SK-N-SH treated with all-trans-retinoic acid at 6 μM for 48 hours (cell line): ENCODE measurements around the gene GLI2.

Experiments used
- ATAC-seq: fragments of 200-7000 bp; cut with Tn5 transposase; 3 replicates; pipeline ENCODE4 v1.9.1; 2020; ENCODE audit warnings: mild to moderate bottlenecking, moderate library complexity
- ARNTL ChIP-seq: fragments of 450-650 bp; formaldehyde crosslinking; IDR thresholded peaks from 2 replicates; pipeline ENCODE4 v1.5.0; 2020; ENCODE audit warnings: low read depth, mild to moderate bottlenecking, moderate library complexity, borderline replicate concordance
- CREB5 ChIP-seq: fragments of 250-450 bp; sonication (Bioruptor Pico); IDR thresholded peaks from 2 replicates; pipeline ENCODE4 v1.5.1; 2020; ENCODE audit warnings: low read depth, mild to moderate bottlenecking, moderate library complexity
- CSDC2 ChIP-seq: fragments of 250-450 bp; sonication (Bioruptor Pico); IDR thresholded peaks from 2 replicates; pipeline ENCODE4 v1.5.0; 2020; ENCODE audit warnings: mild to moderate bottlenecking, moderate library complexity
- ESRRG ChIP-seq: fragments of 250-450 bp; sonication (Bioruptor Pico); IDR thresholded peaks from 2 replicates; pipeline ENCODE4 v1.6.1; 2021; ENCODE audit warnings: mild to moderate bottlenecking
- ISL1 ChIP-seq: fragments of 250-450 bp; sonication (Bioruptor Pico); IDR thresholded peaks from 2 replicates; pipeline ENCODE4 v2.1.2; 2022; ENCODE audit warnings: mild to moderate bottlenecking, moderate library complexity
- OSR1 ChIP-seq: fragments of 250-450 bp; sonication (Bioruptor Pico); IDR thresholded peaks from 2 replicates; pipeline ENCODE4 v1.8.0; 2022; ENCODE audit warnings: moderate library complexity, mild to moderate bottlenecking, inconsistent platforms
- PATZ1 ChIP-seq: fragments of 250-450 bp; sonication (Bioruptor Pico); IDR thresholded peaks from 2 replicates; pipeline ENCODE4 v1.8.0; 2020; ENCODE audit warnings: mild to moderate bottlenecking, moderate library complexity, borderline replicate concordance
- POU6F1 ChIP-seq: fragments of 250-450 bp; sonication (Bioruptor Pico); IDR thresholded peaks from 2 replicates; pipeline ENCODE4 v1.8.0; 2021; ENCODE audit warnings: low read depth, mild to moderate bottlenecking, moderate library complexity, borderline replicate concordance
- PPARA ChIP-seq: fragments of 250-450 bp; sonication (Bioruptor Pico); IDR thresholded peaks from 2 replicates; pipeline ENCODE4 v1.5.0; 2020; ENCODE audit warnings: mild to moderate bottlenecking, borderline replicate concordance
- RARB ChIP-seq: fragments of 250-450 bp; sonication (Bioruptor Pico); IDR thresholded peaks from 2 replicates; pipeline ENCODE4 v1.8.0; 2021; ENCODE audit warnings: mild to moderate bottlenecking, moderate library complexity
- SNAI2 ChIP-seq: fragments of 250-450 bp; sonication (Bioruptor Pico); IDR thresholded peaks from 2 replicates; pipeline ENCODE4 v1.5.0; 2020; ENCODE audit warnings: mild to moderate bottlenecking, moderate library complexity
- TCF4 ChIP-seq: fragments of 250-450 bp; sonication (Bioruptor Pico); IDR thresholded peaks from 2 replicates; pipeline ENCODE4 v1.8.0; 2021; ENCODE audit warnings: mild to moderate bottlenecking, moderate library complexity, borderline replicate concordance
- TOX ChIP-seq: fragments of 250-450 bp; sonication (Bioruptor Pico); IDR thresholded peaks from 2 replicates; pipeline ENCODE4 v1.8.0; 2021; ENCODE audit warnings: mild to moderate bottlenecking, moderate library complexity, borderline replicate concordance
- ZC3H10 ChIP-seq: fragments of 250-450 bp; sonication (Bioruptor Pico); IDR thresholded peaks from 2 replicates; pipeline ENCODE4 v1.5.1; 2021; ENCODE audit warnings: mild to moderate bottlenecking, moderate library complexity
- ZFP3 ChIP-seq: fragments of 250-450 bp; sonication (Bioruptor Pico); IDR thresholded peaks from 2 replicates; pipeline ENCODE4 v1.5.0; 2020; ENCODE audit warnings: mild to moderate bottlenecking, moderate library complexity
- ZFP30 ChIP-seq: fragments of 450-650 bp; formaldehyde crosslinking; IDR thresholded peaks from 2 replicates; pipeline ENCODE4 v1.5.0; 2022; ENCODE audit warnings: mild to moderate bottlenecking, moderate library complexity
- ZNF565 ChIP-seq: fragments of 450-650 bp; formaldehyde crosslinking; conservative IDR thresholded peaks from 2 replicates; pipeline ENCODE4 v1.5.0; 2020; ENCODE audit warnings: low read depth, mild to moderate bottlenecking, moderate library complexity
- ZNF70 ChIP-seq: fragments of 450-650 bp; formaldehyde crosslinking; IDR thresholded peaks from 2 replicates; pipeline ENCODE4 v1.5.0; 2020; ENCODE audit warnings: mild to moderate bottlenecking, moderate library complexity
- ZNF8 ChIP-seq: fragments of 450-650 bp; formaldehyde crosslinking; IDR thresholded peaks from 2 replicates; pipeline ENCODE4 v1.5.0; 2020; ENCODE audit warnings: mild to moderate bottlenecking, moderate library complexity

The GLI2 gene

GRCh38 chr2:120722246-120722567, 13.5 kb upstream of the GLI2 start (continued):
- no peak for TF ChIP-seq CREB5 (CRISPR knock-in tag)
- TF ChIP-seq PPARA = no peak
- TF ChIP-seq CSDC2 (CRISPR knock-in tag) = no peak
- no peak for TF ChIP-seq ESRRG (CRISPR knock-in tag)
- TF ChIP-seq RARB (CRISPR knock-in tag) = no peak
- no peak for TF ChIP-seq TOX (CRISPR knock-in tag)
- TF ChIP-seq ARNTL (CRISPR knock-in tag) = no peak
- no peak for TF ChIP-seq ZNF565 (CRISPR knock-in tag)
- TF ChIP-seq, all 23 proteins: peak for 0

- peak; percentile 56 for ATAC-seq
- TF ChIP-seq ZNF8 (CRISPR knock-in tag) (no peak), PPARA (no peak), TCF4 (CRISPR knock-in tag) (no peak), ZFP30 (CRISPR knock-in tag) (no peak), OSR1 (CRISPR knock-in tag) (no peak), ZNF565 (CRISPR knock-in tag) (no peak), ESRRG (CRISPR knock-in tag) (no peak), CREB5 (CRISPR knock-in tag) (no peak), RARB (CRISPR knock-in tag) (no peak), POU6F1 (CRISPR knock-in tag) (no peak), CSDC2 (CRISPR knock-in tag) (no peak), ARNTL (CRISPR knock-in tag) (no peak), ZFP3 (CRISPR knock-in tag) (no peak), TOX (CRISPR knock-in tag) (no peak), PATZ1 (CRISPR knock-in tag) (no peak), SNAI2 (CRISPR knock-in tag) (no peak), ZC3H10 (CRISPR knock-in tag) (no peak)
- TF ChIP-seq, all 23 proteins: peak for 0
These were observed 12.9 kb upstream of the GLI2 start for GRCh38 chr2:120722568-120723421.

GRCh38 chr2:120726245-120726644, 9.4 kb upstream of the GLI2 start:
- no peak for ATAC-seq

More at GRCh38 chr2:120726245-120726644, 9.4 kb upstream of the GLI2 start:
- no peak for TF ChIP-seq ESRRG (CRISPR knock-in tag)
- no peak for TF ChIP-seq ZFP30 (CRISPR knock-in tag)
- no peak for TF ChIP-seq ZNF70
- no peak for TF ChIP-seq RARB (CRISPR knock-in tag)
- TF ChIP-seq ISL1 = no peak
- no peak for TF ChIP-seq ZFP3 (CRISPR knock-in tag)
- no peak for TF ChIP-seq POU6F1 (CRISPR knock-in tag)
